H1 (cell line): ENCODE data around the gene GNB1L. TPM values are rescaled to one million over a fixed set of nuclear protein-coding genes. Genes with fewer than 3 reads are reported as not detected.

Source experiments
- CTCF ChIA-PET: fragments of 300-600 bp; sonication (Branson Sonifier 250); formaldehyde crosslinking; loops from one replicate; lab custom pipeline; 2021; ENCODE audit not compliant: partially characterized antibody; lab: Charles Lee
- POLR2A ChIA-PET: fragments of 300-600 bp; sonication (Branson Sonifier 250); formaldehyde crosslinking; loops from one replicate; lab custom pipeline; 2021; ENCODE audit warnings: inconsistent platforms; ENCODE audit not compliant: partially characterized antibody; lab: Charles Lee
- DNase-seq, 2 experiments: peaks; one replicate each; pipeline versions ENCODE4 v3.0.0 to v3.0.0-alpha.2; 2010 to 2022; ENCODE audit warnings: low spot score in 2 of 2, low read depth in 1 of 2, mixed read lengths in 1 of 2
- FAIRE-seq: peaks from 2 replicates; lab custom pipeline; 2011; peaks lifted over from hg19 to GRCh38; lab: Jason Lieb, UNC
- H2AFZ ChIP-seq: 2 replicates; pipeline ENCODE4 v1.8.1; 2012; ENCODE audit warnings: low read length, inconsistent platforms
- H2AK5ac ChIP-seq: 2 replicates; pipeline ENCODE4 v1.6.1; 2013; ENCODE audit warnings: low read depth, low read length
- H2BK120ac ChIP-seq: replicated peaks from 2 replicates; pipeline ENCODE3; 2013; ENCODE audit warnings: low read depth, low read length, inconsistent platforms
- H2BK12ac ChIP-seq: 2 replicates; pipeline ENCODE4 v1.6.1; 2013; ENCODE audit warnings: low read depth, low read length
- H2BK15ac ChIP-seq: 2 replicates; pipeline ENCODE4 v1.6.1; 2013; ENCODE audit warnings: low read length
- H2BK20ac ChIP-seq: 2 replicates; pipeline ENCODE4 v1.6.1; 2013; ENCODE audit warnings: low read length
- H2BK5ac ChIP-seq: 2 replicates; pipeline ENCODE4 v1.6.1; 2013; ENCODE audit warnings: low read depth, low read length
- H3K14ac ChIP-seq: 2 replicates; pipeline ENCODE4 v1.6.1; 2013; ENCODE audit warnings: inconsistent platforms; ENCODE audit not compliant: insufficient read length
- H3K18ac ChIP-seq: 2 replicates; pipeline ENCODE4 v1.6.1; 2013; ENCODE audit warnings: low read length; ENCODE audit errors: extremely low read depth
- H3K23ac ChIP-seq: 2 replicates; pipeline ENCODE4 v1.6.1; 2013; ENCODE audit warnings: inconsistent platforms; ENCODE audit not compliant: insufficient read length
- H3K23me2 ChIP-seq: 2 replicates; pipeline ENCODE4 v1.6.1; 2013; ENCODE audit warnings: low read depth, low read length
- H3K27ac ChIP-seq: 2 replicates; pipeline ENCODE4 v1.6.1; 2011; ENCODE audit warnings: low read depth, low read length, inconsistent platforms
- H3K27me3 ChIP-seq, 4 experiments: replicated peaks in 1 of 4; 1 replicate in 1 of 4; 2 replicates in 3 of 4; pipeline versions ENCODE4 v1.6.1 to v1.8.1; 2011 to 2013; ENCODE audit warnings: low read length in 3 of 4, mild to moderate bottlenecking in 3 of 4, inconsistent platforms in 2 of 4, mixed read lengths in 2 of 4, moderate library complexity in 1 of 4; ENCODE audit not compliant: control insufficient read depth in 3 of 4, insufficient read depth in 3 of 4; ENCODE audit errors: extremely low read depth in 1 of 4
- H3K36me3 ChIP-seq, 4 experiments: 2 replicates each; pipeline versions ENCODE4 v1.6.1 to v1.8.1; 2011 to 2013; ENCODE audit warnings: mild to moderate bottlenecking in 4 of 4, low read length in 3 of 4, moderate library complexity in 2 of 4, control low read depth in 1 of 4, inconsistent platforms in 1 of 4; ENCODE audit not compliant: insufficient read depth in 4 of 4, control insufficient read depth in 2 of 4
- H3K4ac ChIP-seq: replicated peaks from 2 replicates; pipeline ENCODE3; 2013; ENCODE audit warnings: low read length, low read depth, mixed read lengths, inconsistent platforms; ENCODE audit not compliant: insufficient read length
- H3K4me1 ChIP-seq, 4 experiments: replicated peaks in 1 of 4; 1 replicate in 1 of 4; 2 replicates in 3 of 4; pipeline versions ENCODE4 v1.6.1 to v1.8.1; 2011 to 2013; ENCODE audit warnings: low read length in 3 of 4, inconsistent platforms in 2 of 4, mixed read lengths in 1 of 4; ENCODE audit not compliant: insufficient read depth in 4 of 4, control insufficient read depth in 3 of 4
- H3K4me2 ChIP-seq, 2 experiments: 2 replicates each; pipeline versions ENCODE4 v1.6.1 to v1.8.1; 2011 to 2013; ENCODE audit warnings: low read depth in 2 of 2, low read length in 2 of 2, control low read depth in 1 of 2, inconsistent platforms in 1 of 2, mild to moderate bottlenecking in 1 of 2; ENCODE audit not compliant: insufficient read depth in 1 of 2
- H3K4me3 ChIP-seq, 4 experiments: fragments of 200-600, 300-600 bp in 1 of 4; sonication (generic), shearing (Covaris generic), sonication (Bioruptor Twin) in 1 of 4; 2 replicates each; pipeline versions ENCODE4 v1.5.1 to v1.8.1; 2011 to 2016; ENCODE audit warnings: low read length in 4 of 4, low read depth in 3 of 4, control low read depth in 2 of 4, inconsistent platforms in 2 of 4, mild to moderate bottlenecking in 2 of 4, mixed read lengths in 1 of 4, moderate library complexity in 1 of 4; ENCODE audit not compliant: insufficient read depth in 2 of 4; ENCODE audit errors: extremely low read depth in 1 of 4
- H3K56ac ChIP-seq: replicated peaks from 2 replicates; pipeline ENCODE3; 2013; ENCODE audit warnings: low read depth, mild to moderate bottlenecking, mixed read lengths, low read length, inconsistent platforms; ENCODE audit not compliant: insufficient read length
- H3K79me1 ChIP-seq: 2 replicates; pipeline ENCODE4 v1.6.1; 2013; ENCODE audit warnings: low read depth, low read length, control low read depth
- H3K79me2 ChIP-seq, 2 experiments: 2 replicates each; pipeline versions ENCODE4 v1.6.1 to v1.8.1; 2012 to 2013; ENCODE audit warnings: low read length in 2 of 2, mild to moderate bottlenecking in 2 of 2, inconsistent platforms in 1 of 2; ENCODE audit not compliant: insufficient read depth in 2 of 2, control insufficient read depth in 1 of 2
- H3K9ac ChIP-seq, 4 experiments: replicated peaks in 1 of 4; 1 replicate in 1 of 4; 2 replicates in 3 of 4; pipeline versions ENCODE4 v1.6.1 to v1.8.1; 2011 to 2013; ENCODE audit warnings: low read depth in 3 of 4, low read length in 3 of 4, control low read depth in 2 of 4, mild to moderate bottlenecking in 2 of 4, moderate library complexity in 2 of 4, inconsistent platforms in 1 of 4; ENCODE audit errors: extremely low read depth in 1 of 4
- H3K9me3 ChIP-seq, 2 experiments: 2 replicates each; pipeline versions ENCODE4 v1.6.1 to v1.8.1; 2012 to 2013; ENCODE audit warnings: mild to moderate bottlenecking in 2 of 2, moderate library complexity in 2 of 2, control low read depth in 1 of 2, inconsistent platforms in 1 of 2, low read depth in 1 of 2, low read length in 1 of 2, mixed read lengths in 1 of 2; ENCODE audit not compliant: insufficient read depth in 2 of 2
- H4K20me1 ChIP-seq, 2 experiments: replicated peaks in 1 of 2; 2 replicates each; pipeline versions ENCODE3 to v1.8.1; 2011 to 2013; ENCODE audit warnings: inconsistent platforms in 2 of 2, low read length in 2 of 2, mild to moderate bottlenecking in 1 of 2; ENCODE audit not compliant: insufficient read depth in 2 of 2, control insufficient read depth in 1 of 2
- H4K5ac ChIP-seq: 2 replicates; pipeline ENCODE4 v1.6.1; 2013; ENCODE audit warnings: low read length, low read depth, mixed read lengths, inconsistent platforms; ENCODE audit not compliant: insufficient read length
- H4K8ac ChIP-seq: 2 replicates; pipeline ENCODE4 v1.8.0; 2013; ENCODE audit warnings: mild to moderate bottlenecking, moderate library complexity, low read length, inconsistent platforms; ENCODE audit not compliant: insufficient read depth; ENCODE audit errors: extremely low read depth
- H4K91ac ChIP-seq: replicated peaks from 2 replicates; pipeline ENCODE3; 2013; ENCODE audit warnings: low read length, mixed read lengths, inconsistent platforms; ENCODE audit not compliant: insufficient read length
- ATF2 ChIP-seq: IDR thresholded peaks from 2 replicates; pipeline ENCODE4 v1.6.1; 2012; ENCODE audit warnings: low read length, inconsistent platforms
- BCL11A ChIP-seq, 2 experiments: IDR thresholded peaks; one replicate each; pipeline ENCODE4 v1.6.1; 2011; ENCODE audit warnings: low read depth in 2 of 2, low read length in 2 of 2, mild to moderate bottlenecking in 2 of 2
- CHD1 ChIP-seq: IDR thresholded peaks from 2 replicates; pipeline ENCODE4 v1.6.1; 2012; ENCODE audit warnings: low read depth, low read length, improper control_type of control experiment
- E2F6 ChIP-seq: IDR thresholded peaks from 2 replicates; pipeline ENCODE4 v1.6.1; 2012; ENCODE audit warnings: inconsistent platforms
- KDM4A ChIP-seq: IDR thresholded peaks from one replicate; pipeline ENCODE4 v1.7.1; 2012; ENCODE audit warnings: low read depth, mild to moderate bottlenecking, moderate library complexity, low read length, inconsistent platforms; ENCODE audit not compliant: severe bottlenecking
- POLR2A ChIP-seq, 2 experiments: IDR thresholded peaks; 1 replicate in 1 of 2; 2 replicates in 1 of 2; pipeline ENCODE4 v1.6.1; 2011; ENCODE audit warnings: low read depth in 2 of 2, low read length in 2 of 2, mild to moderate bottlenecking in 2 of 2; ENCODE audit errors: control extremely low read depth in 1 of 2
- POLR2AphosphoS5 ChIP-seq: IDR thresholded peaks from 2 replicates; pipeline ENCODE4 v1.6.1; 2011; ENCODE audit warnings: low read depth, low read length
- RXRA ChIP-seq: IDR thresholded peaks from 2 replicates; pipeline ENCODE4 v1.6.1; 2011; ENCODE audit warnings: low read depth, mild to moderate bottlenecking, low read length, moderate library complexity; ENCODE audit not compliant: insufficient read depth
- SP1 ChIP-seq: IDR thresholded peaks from 2 replicates; pipeline ENCODE4 v1.6.1; 2011; ENCODE audit warnings: low read depth, low read length
- SP2 ChIP-seq: IDR thresholded peaks from 2 replicates; pipeline ENCODE4 v1.6.1; 2012; ENCODE audit warnings: mild to moderate bottlenecking, low read length, inconsistent platforms
- WGBS, 2 experiments: shearing (Covaris generic) in 1 of 2; methylation state at CpG; one replicate each; pipeline versions ENCODE4 v1.1.6 to v1.1.7; 2013 to 2015; ENCODE audit warnings: low lambda C conversion rate in 2 of 2, mixed read lengths in 2 of 2, inconsistent platforms in 1 of 2, low coverage in 1 of 2, missing lambda C conversion rate in 1 of 2; ENCODE audit not compliant: insufficient replicate concordance in 2 of 2, insufficient coverage in 1 of 2, insufficient read length in 1 of 2; ENCODE audit errors: extremely low coverage in 1 of 2, missing lambda C conversion rate in 1 of 2; 5-methylcytosine and 5-hydroxymethylcytosine counted together
- polyA plus RNA-seq, 7 experiments: library from polyadenylated mRNA; depleted of rRNA in 3 of 7; stranded (reverse) in 5 of 7; unstranded in 2 of 7; fragments of >200 nt in 5 of 7; fragments of 200-250 nt in 2 of 7; gene quantifications; 1 replicate in 5 of 7; 2 replicates in 1 of 7; 4 replicates in 1 of 7; pipeline versions ENCODE4 v1.2.1 to v1.2.3, GENCODE V29; 2011 to 2013; ENCODE audit warnings: missing spikeins in 2 of 7, mixed read lengths in 2 of 7
- total RNA-seq: library from RNA; stranded (reverse); fragmentation: NEBNext Ultra II Directional; extraction: Animal tissue kit (Norgen Biotek cat#: 25700); gene quantifications from 2 replicates; pipeline ENCODE4 v1.2.1, GENCODE V29; 2021

GNB1L gene
- total and polyA plus RNA-seq, 2 of the 8 experiments (the other 6 are each of a cell fraction or from before 2014, with no cell fraction given) = 14.0 to 15.6 TPM

- Histone ChIP-seq H3K79me2 (no peaks in the 10 kb centered on the region), H4K91ac (no peak overlapping the region), H3K4me1 (peaks cover 1 to 5% (median 5%) of the 10 kb centered on the region in 4 experiments), H2BK15ac (no peak overlapping the region), H4K5ac (no peak overlapping the region), H2AFZ (no peak overlapping the region), H4K20me1 (no peaks in the 10 kb centered on the region), H3K79me1 (no peaks in the 10 kb centered on the region), H3K18ac (no peak overlapping the region), H3K9ac (no peak overlapping the region), H3K23ac (no peak overlapping the region), H2AK5ac (no peak overlapping the region), H2BK5ac (no peak overlapping the region), H3K9me3 (no peaks in the 10 kb centered on the region), H3K4ac (no peak overlapping the region), H2BK20ac (no peak overlapping the region), H3K23me2 (no peaks in the 10 kb centered on the region), H2BK120ac (no peak overlapping the region), H3K4me2 (no peak overlapping the region), H4K8ac (no peak overlapping the region), H3K27ac (no peak overlapping the region), H3K56ac (no peak overlapping the region), H3K27me3 (no peaks in the 10 kb centered on the region; a peak in 2 of 7 replicates), H2BK12ac (no peak overlapping the region), H3K36me3 (no peaks in the 10 kb centered on the region), H3K14ac (no peak overlapping the region), H3K4me3 (no peak overlapping the region)
- POLR2A ChIA-PET = interaction anchor here (1.1 kb wide), 1 partner anchor 17 kb away, joined by 3 read pairs; no protein-coding TSS in a partner anchor
- FAIRE-seq (no peak), DNase-seq (no peak)
- CTCF ChIA-PET = interaction anchor here (1.2 to 10.1 kb wide), 7 partner anchors 8 to 193 kb away, joined by 3 to 69 read pairs (median 5); partner anchors contain the start of genes GNB1L and RTL10
- WGBS, 2 experiments = 76% methylated on average over 6 of the region's 7 CpGs; no CpG with 5 or more reads in 1 of the 2 experiments
- TF ChIP-seq RXRA (no peak), KDM4A (no peak), BCL11A (IDR thresholded peaks at IDR 0.05; ENCODE audit: low read depth in 2 of 2, low read length in 2 of 2) (no peak), POLR2A (IDR thresholded peaks at IDR 0.05; ENCODE audit: control extremely low read depth in 1 of 2, low read depth in 2 of 2, low read length in 2 of 2) (no peak), CHD1 (no peak), SP2 (no peak), SP1 (no peak), ATF2 (no peak), E2F6 (no peak), POLR2AphosphoS5 (no peak)
Observed at GRCh38 chr22:19898145-19898544, 43.5 kb upstream of the GNB1L start.
